B cell (primary cell): ENCODE measurements around the gene KCNC2.

ENCODE experiments used
- CTCF ChIP-seq: fragments of 200-600 bp; IDR thresholded peaks from one replicate; pipeline ENCODE4 v1.8.0; 2022; ENCODE audit warnings: antibody characterized with exemption, mild to moderate bottlenecking
- EZH2 ChIP-seq: IDR thresholded peaks from 2 replicates; pipeline ENCODE4 v1.6.1; 2012; ENCODE audit warnings: borderline replicate concordance, low read depth, mild to moderate bottlenecking, moderate library complexity, low read length; ENCODE audit not compliant: insufficient read depth, poor library complexity, severe bottlenecking

GRCh38 chr12:75205558-75205957, 4.1 kb downstream of the KCNC2 start:
- TF ChIP-seq CTCF (no peak), EZH2 (no peak)
